Colonic mucosa (tissue), 4 donors: Measurements from ENCODE around the gene NLGN4X. TPM values are rescaled to one million over a fixed set of nuclear protein-coding genes. Genes with fewer than 3 reads are reported as not detected.

Experiments used
- DNase-seq: peaks from one replicate; pipeline ENCODE4 v3.0.0-alpha.2; 2020
- H3K27ac ChIP-seq: fragments of 200-600 bp; one replicate; pipeline ENCODE4 v1.8.0; 2021
- H3K27me3 ChIP-seq: fragments of 200-600 bp; one replicate; pipeline ENCODE4 v1.8.0; 2021
- H3K36me3 ChIP-seq: fragments of 200-600 bp; one replicate; pipeline ENCODE4 v1.8.0; 2021
- H3K4me1 ChIP-seq: fragments of 200-600 bp; one replicate; pipeline ENCODE4 v1.8.0; 2021; ENCODE audit warnings: mild to moderate bottlenecking
- H3K4me3 ChIP-seq: fragments of 200-600 bp; one replicate; pipeline ENCODE4 v1.8.0; 2021
- H3K9ac ChIP-seq, 2 donors: one replicate each; pipeline ENCODE4 v1.7.0; 2013; ENCODE audit warnings: control low read depth in 2 of 2, low read depth in 2 of 2, low read length in 2 of 2
- H3K9me3 ChIP-seq: fragments of 200-600 bp; one replicate; pipeline ENCODE4 v1.8.0; 2021
- intact Hi-C: fragments of 100-400 bp; cut with DNase I; formaldehyde crosslinking; loops from one replicate; pipeline ENCODE4 v1.14.1; 2022
- total RNA-seq, 2 donors: library from RNA; stranded (reverse); fragmentation: NEBNext Ultra II Directional in 1 of 2; extraction: Animal tissue kit (Norgen Biotek cat#: 25700) in 1 of 2; gene quantifications; one replicate each; pipeline ENCODE4 v1.2.1, GENCODE V29; 2021
- TF ChIP-seq, protein P1 (sequence below): fragments of 200-600 bp; IDR thresholded peaks from one replicate; pipeline ENCODE4 v1.8.0; 2022; ENCODE audit warnings: antibody characterized with exemption, mild to moderate bottlenecking
- donor health status: healthy.
- donor health status: DM: no; HTN: no; CAD: no.
- donor health status: DM: no; HTN: no; CAD: no.

Gene NLGN4X
- total RNA-seq, 2 donors from 2014 or later, result 0.89 to 2.2 TPM

DNA sequence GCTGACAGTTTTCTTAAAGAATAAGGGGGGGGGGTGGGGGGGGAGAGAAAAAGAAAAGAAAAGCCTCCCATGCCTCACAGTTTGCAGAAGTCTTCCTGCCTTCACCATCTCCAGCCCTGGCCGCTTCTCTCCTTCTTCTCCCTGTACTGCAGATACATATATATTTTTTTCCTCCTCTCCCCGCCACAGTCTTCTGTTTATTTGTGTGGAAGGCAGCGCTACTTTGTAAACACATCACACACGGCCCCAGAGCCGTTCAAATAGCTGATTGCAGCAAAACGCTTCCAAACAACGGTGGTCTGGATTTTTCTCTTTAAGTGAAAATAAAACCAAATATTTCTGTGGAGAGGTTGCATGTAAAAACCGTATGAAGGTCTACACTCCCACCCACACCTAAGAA, 732 bp downstream of the NLGN4X start:
- Histone ChIP-seq H3K4me1 (no peaks in the 10 kb centered on the region), H3K9me3 (no peaks in the 10 kb centered on the region), H3K36me3 (no peaks in the 10 kb centered on the region), H3K9ac (no peak overlapping the region), H3K27ac (no peak overlapping the region), H3K4me3 (no peak overlapping the region), H3K27me3 (peaks cover 14% of the 10 kb centered on the region)
- intact Hi-C loops, result no loop called here
- DNase-seq, result no peak
- TF ChIP-seq, protein P1, sequence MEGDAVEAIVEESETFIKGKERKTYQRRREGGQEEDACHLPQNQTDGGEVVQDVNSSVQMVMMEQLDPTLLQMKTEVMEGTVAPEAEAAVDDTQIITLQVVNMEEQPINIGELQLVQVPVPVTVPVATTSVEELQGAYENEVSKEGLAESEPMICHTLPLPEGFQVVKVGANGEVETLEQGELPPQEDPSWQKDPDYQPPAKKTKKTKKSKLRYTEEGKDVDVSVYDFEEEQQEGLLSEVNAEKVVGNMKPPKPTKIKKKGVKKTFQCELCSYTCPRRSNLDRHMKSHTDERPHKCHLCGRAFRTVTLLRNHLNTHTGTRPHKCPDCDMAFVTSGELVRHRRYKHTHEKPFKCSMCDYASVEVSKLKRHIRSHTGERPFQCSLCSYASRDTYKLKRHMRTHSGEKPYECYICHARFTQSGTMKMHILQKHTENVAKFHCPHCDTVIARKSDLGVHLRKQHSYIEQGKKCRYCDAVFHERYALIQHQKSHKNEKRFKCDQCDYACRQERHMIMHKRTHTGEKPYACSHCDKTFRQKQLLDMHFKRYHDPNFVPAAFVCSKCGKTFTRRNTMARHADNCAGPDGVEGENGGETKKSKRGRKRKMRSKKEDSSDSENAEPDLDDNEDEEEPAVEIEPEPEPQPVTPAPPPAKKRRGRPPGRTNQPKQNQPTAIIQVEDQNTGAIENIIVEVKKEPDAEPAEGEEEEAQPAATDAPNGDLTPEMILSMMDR, result no peak

DNA sequence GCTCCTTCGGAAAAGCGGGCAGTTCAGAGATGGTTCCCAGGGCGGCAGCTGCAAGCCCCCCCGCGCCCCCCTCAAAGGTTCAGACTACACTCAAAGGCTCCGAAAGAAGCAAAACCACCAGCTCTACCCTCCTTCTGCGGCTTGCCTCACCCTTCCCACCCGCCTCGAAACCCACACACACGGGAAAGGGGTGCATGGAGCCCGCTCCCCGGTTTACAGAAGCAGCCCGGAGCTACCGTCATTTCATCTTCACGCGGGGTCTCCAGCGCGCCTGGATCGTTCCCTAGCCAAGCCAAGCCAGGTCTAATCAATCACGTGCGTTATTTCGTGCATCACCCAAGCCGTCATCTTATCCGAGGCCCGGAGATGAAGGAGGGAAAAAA, 1.2 kb downstream of the NLGN4X start:
- no peak overlapping the region for H3K4me3 ChIP-seq

DNA sequence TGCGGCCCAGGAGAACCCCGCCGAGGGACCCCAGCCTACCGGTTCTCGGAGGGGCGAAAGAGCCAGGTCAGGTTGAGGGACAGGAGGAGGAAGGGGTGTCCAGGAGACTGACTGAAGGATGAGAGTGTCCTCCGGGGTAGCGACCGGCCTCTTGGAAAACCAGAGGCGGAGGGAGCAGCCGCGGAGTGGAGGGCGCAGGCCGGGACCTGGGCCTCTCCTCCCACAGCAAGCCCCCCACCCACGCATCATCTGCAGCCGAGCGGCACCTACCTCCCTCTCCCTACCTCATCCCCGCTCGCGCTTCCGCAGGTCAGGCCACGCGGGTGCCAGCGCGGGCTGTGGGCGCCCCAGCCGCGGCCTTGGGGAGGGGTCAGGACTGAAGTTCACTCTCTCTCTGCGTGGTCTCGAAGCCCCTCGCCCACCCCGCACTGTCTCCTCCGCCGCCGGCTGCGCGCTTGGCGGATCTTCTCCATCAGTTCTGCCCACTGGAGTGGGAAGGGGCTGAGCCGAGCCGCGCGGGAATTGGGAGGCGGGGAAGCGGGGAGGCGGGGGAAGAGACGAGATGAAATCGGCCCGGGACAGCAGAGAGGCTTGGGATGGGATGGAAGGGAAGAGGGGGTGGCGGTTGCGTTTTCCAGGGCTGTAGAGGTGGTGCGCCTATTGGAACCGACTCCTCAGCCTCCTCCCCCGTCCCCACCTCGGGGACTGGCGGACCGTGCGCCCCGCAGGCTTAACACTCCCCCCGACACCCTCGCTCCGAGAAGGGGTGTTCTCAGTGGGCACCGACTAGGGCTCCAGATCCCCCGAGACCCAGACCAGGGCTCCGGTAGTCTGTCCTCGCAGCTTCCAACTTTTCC, 1.8 kb downstream of the NLGN4X start:
- H3K4me1 ChIP-seq, result no peaks in the 10 kb centered on the region
- peak overlapping the region; percentile 19 for H3K4me3 ChIP-seq
- peaks cover 14% of the 10 kb centered on the region for H3K27me3 ChIP-seq
- no peaks in the 10 kb centered on the region for H3K36me3 ChIP-seq
- H3K27ac ChIP-seq, result no peak overlapping the region
- TF ChIP-seq, protein P1, result no peak
- H3K9me3 ChIP-seq, result no peaks in the 10 kb centered on the region
- H3K9ac ChIP-seq, result peak overlapping the region in 1 of 2 donors; percentile 12
- intact Hi-C loops, result no loop called here
- DNase-seq, result no peak

More for the DNA sequence above, 1.2 kb downstream of the NLGN4X start:
- no peak overlapping the region for H3K9ac ChIP-seq
- no peaks in the 10 kb centered on the region for H3K4me1 ChIP-seq
- H3K27me3 ChIP-seq, result peaks cover 14% of the 10 kb centered on the region
- intact Hi-C loops, result no loop called here
- H3K36me3 ChIP-seq, result no peaks in the 10 kb centered on the region
- TF ChIP-seq, protein P1, result no peak
- no peak overlapping the region for H3K27ac ChIP-seq
- no peaks in the 10 kb centered on the region for H3K9me3 ChIP-seq
- DNase-seq, result no peak

DNA sequence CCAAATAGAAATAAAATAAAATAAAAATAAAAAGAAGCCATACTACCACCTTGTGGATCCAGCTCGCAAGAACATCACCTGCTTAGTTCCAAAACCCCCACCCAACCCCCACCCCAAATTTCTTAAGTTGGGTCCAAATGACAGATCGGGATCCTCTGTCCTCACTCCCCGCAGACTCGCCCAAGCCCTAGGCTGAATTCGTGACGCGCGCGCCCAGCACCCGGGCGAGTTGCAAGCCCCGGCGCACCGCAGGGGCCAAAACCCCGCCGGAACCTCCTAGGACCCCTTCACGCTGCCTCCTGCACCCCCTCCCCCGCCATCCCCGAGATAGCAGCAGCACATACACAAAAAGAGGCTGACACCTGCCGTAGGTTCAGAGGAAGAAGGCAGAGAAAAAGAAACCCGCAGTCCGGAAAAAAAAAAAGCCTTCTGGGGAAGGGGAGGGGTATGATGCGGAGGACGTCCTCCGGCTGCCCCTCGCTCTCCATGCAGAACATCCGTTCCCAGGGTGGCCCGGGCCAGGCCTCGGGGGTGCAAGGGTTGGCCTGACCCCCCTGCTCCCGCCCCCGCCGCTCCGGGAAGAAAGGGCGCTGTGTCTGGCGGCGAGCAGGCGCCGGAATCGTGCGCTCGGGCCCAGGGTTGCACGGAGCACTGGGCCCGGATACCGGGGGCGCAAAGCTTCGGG, 2.6 kb downstream of the NLGN4X start:
- Histone ChIP-seq H3K36me3 (no peaks in the 10 kb centered on the region), H3K9ac (peak overlapping the region in 1 of 2 donors; percentile 12), H3K4me1 (no peaks in the 10 kb centered on the region), H3K4me3 (peak overlapping the region; percentile 19), H3K27me3 (peaks cover 14% of the 10 kb centered on the region), H3K27ac (no peak overlapping the region), H3K9me3 (no peaks in the 10 kb centered on the region)
- no peak for DNase-seq
- intact Hi-C loops, result no loop called here
- TF ChIP-seq, protein P1, result no peak

DNA sequence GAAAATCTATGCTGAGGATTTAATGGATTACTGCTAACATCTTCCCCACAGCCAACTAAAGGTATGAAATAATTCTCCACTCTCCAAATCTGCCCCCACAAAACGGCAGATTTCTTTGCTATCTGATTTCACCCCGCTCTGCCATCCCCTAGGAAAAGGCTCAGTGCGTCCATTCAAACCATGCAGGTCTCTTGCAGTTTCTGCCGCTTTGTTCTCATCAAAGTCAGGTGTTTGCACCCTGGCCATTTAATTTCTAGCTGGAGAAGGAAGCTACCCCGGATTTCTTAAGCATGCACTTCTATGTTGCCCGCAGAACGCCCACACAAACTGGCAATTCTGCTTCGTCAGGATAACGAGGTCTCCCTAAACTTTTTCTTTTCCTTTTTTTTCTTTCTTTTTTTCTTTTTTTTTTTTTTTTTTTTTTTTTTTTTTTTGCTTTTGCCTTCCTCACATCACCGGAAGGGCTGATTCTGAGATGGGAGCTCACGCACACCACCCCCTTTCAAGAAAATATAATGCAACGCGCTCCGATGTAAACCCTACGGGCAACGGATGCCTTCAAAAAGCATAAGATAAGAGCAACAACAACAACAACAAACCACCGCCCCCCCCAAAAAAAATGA, 3.3 kb downstream of the NLGN4X start:
- H3K4me1 ChIP-seq, result no peaks in the 10 kb centered on the region
- H3K4me3 ChIP-seq, result no peak overlapping the region
- H3K27me3 ChIP-seq, result peaks cover 14% of the 10 kb centered on the region
- TF ChIP-seq, protein P1, result no peak
- no peaks in the 10 kb centered on the region for H3K9me3 ChIP-seq
- intact Hi-C loops, result no loop called here
- no peak for DNase-seq
- H3K27ac ChIP-seq, result no peak overlapping the region
- no peak overlapping the region for H3K9ac ChIP-seq
- H3K36me3 ChIP-seq, result no peaks in the 10 kb centered on the region
